ENCODE measurements around the gene B3GNT3. TPM values are rescaled to one million over a fixed set of nuclear protein-coding genes. Genes with fewer than 3 reads are reported as not detected.
A peak's percentile ranks its signal among the peaks of the same experiment; 100 is the strongest.

Gene B3GNT3
- total and polyA plus RNA-seq, 9 of the 15 experiments (the other 6 are each of a cell fraction or from before 2014, with no cell fraction given): 0.06 to 0.11 (median 0.07) TPM; not detected in 6

GRCh38 chr19:17747205-17748098, 47.5 kb upstream of the B3GNT3 start (continued):
- TF ChIP-seq NEUROD1 (IDR thresholded peaks at IDR 0.05; ENCODE audit: borderline replicate concordance, low read depth, low read length, partially characterized antibody) (peak; percentile 96), HDAC2 (IDR thresholded peaks at IDR 0.05) (peak; percentile 100), NFYB (IDR thresholded peaks at IDR 0.05; ENCODE audit: extremely low read depth, insufficient read length) (peak; percentile 88), CBFA2T2 (conservative IDR thresholded peaks at IDR 0.05) (no peak), SIRT6 (IDR thresholded peaks at IDR 0.05; ENCODE audit: low read depth, low read length) (no peak), BDP1 (IDR thresholded peaks at IDR 0.05; ENCODE audit: insufficient read depth, insufficient read length) (no peak), POLR2G (IDR thresholded peaks at IDR 0.05; ENCODE audit: low read depth, low read length) (no peak), COPS2 (conservative IDR thresholded peaks at IDR 0.05) (no peak), ATF1 (CRISPR knock-in tag; IDR thresholded peaks at IDR 0.05) (no peak), ATF1 (tag; IDR thresholded peaks at IDR 0.05) (peak; percentile 83), GATAD2B (IDR thresholded peaks at IDR 0.05; ENCODE audit: borderline replicate concordance) (peak; percentile 24), CBX1 (IDR thresholded peaks at IDR 0.05; ENCODE audit: low read depth) (peak; percentile 97), MBD2 (IDR thresholded peaks at IDR 0.05; ENCODE audit: borderline replicate concordance, low read depth) (peak; percentile 89), RB1 (IDR thresholded peaks at IDR 0.05; ENCODE audit: low read depth) (peak; percentile 17; the same call in 1 of the 2 replicates), ZHX1 (conservative IDR thresholded peaks at IDR 0.05; ENCODE audit: low read length) (no peak), KDM1A (IDR thresholded peaks at IDR 0.05) (peak; percentile 99), PKNOX1 (IDR thresholded peaks at IDR 0.05) (peak; percentile 97)
- TF ChIP-seq, protein P1, sequence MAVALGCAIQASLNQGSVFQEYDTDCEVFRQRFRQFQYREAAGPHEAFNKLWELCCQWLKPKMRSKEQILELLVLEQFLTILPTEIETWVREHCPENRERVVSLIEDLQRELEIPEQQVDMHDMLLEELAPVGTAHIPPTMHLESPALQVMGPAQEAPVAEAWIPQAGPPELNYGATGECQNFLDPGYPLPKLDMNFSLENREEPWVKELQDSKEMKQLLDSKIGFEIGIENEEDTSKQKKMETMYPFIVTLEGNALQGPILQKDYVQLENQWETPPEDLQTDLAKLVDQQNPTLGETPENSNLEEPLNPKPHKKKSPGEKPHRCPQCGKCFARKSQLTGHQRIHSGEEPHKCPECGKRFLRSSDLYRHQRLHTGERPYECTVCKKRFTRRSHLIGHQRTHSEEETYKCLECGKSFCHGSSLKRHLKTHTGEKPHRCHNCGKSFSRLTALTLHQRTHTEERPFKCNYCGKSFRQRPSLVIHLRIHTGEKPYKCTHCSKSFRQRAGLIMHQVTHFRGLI (CRISPR knock-in tag; IDR thresholded peaks at IDR 0.05): peak; percentile 47; the same call in 1 of the 2 replicates
- TF ChIP-seq, protein P2, sequence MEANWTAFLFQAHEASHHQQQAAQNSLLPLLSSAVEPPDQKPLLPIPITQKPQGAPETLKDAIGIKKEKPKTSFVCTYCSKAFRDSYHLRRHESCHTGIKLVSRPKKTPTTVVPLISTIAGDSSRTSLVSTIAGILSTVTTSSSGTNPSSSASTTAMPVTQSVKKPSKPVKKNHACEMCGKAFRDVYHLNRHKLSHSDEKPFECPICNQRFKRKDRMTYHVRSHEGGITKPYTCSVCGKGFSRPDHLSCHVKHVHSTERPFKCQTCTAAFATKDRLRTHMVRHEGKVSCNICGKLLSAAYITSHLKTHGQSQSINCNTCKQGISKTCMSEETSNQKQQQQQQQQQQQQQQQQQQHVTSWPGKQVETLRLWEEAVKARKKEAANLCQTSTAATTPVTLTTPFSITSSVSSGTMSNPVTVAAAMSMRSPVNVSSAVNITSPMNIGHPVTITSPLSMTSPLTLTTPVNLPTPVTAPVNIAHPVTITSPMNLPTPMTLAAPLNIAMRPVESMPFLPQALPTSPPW (CRISPR knock-in tag; IDR thresholded peaks at IDR 0.05): peak; percentile 99

Data from K562 (cell line).